Head of caudate nucleus (tissue), 42 donors: ENCODE results near the gene LDB2.

ENCODE experiments used
- DNase-seq, 42 donors: peaks; one replicate each; pipeline versions ENCODE4 v3.0.0 to v3.0.0-alpha.2; 2020 to 2021; ENCODE audit warnings: mixed read lengths in 7 of 42
- intact Hi-C: fragments of 100-400 bp; cut with DNase I; formaldehyde crosslinking; loops from one replicate; pipeline ENCODE4 v1.15.0; 2022

The LDB2 gene

DNA sequence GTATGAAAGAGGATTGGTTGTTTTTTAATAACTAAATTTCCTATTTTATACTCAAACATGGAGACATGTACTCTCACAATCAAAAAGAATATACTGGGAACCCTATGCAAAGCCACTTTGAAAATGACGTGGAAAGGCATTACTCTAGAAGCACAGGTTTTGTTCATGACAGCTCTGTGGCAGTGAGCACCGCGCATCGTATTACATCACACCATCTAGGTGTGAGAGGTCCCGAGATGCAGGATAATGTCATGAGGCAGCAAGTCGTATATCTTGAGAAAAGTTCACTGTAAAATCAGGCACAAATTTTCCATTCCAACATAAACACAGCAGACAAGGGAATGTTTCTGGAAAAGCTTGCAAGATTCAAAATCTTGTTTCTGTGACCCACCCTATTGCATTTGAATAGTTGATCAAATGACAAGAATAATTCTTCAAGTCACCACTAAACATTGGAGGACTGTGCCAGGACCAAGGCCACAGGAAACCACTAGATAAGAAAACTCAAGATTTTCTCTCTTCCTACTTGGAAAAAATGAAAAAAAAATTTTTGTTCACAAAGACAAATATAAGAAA is 127.6 kb downstream of the LDB2 start:
- no peak for DNase-seq
- intact Hi-C loops: no loop called here

- intact Hi-C loops: no loop called here
- DNase-seq: peak in 19 of 42 donors; percentile 22 to 65 (median 44)
Measured at GRCh38 chr4:16767861-16768260, 130.6 kb downstream of the LDB2 start.

GRCh38 chr4:16767251-16767650 is 131.2 kb downstream of the LDB2 start:
- peak in 1 of 42 donors; percentile 21 for DNase-seq
- intact Hi-C loops: no loop called here

DNA sequence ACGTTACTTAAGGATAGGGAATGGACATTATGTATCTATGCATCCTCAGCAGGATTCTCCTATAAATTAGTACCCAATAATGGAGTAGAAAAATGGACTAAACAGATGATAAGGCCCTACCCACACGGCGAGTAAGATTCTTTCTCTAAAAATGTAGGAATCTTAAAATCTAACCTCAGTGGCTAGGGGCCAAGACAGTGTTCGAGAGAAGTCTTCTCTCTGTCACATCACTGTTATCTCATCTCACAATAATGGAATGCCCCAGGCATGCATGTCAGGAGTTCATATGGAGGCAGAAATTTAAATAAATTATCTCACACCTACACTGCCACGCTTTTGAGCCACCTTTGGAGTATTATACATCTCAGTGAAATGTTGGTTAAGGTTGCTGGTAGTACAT is 132.9 kb downstream of the LDB2 start:
- intact Hi-C loops: no loop called here
- peak in 2 of 42 donors; percentile 15 to 24 for DNase-seq

DNA sequence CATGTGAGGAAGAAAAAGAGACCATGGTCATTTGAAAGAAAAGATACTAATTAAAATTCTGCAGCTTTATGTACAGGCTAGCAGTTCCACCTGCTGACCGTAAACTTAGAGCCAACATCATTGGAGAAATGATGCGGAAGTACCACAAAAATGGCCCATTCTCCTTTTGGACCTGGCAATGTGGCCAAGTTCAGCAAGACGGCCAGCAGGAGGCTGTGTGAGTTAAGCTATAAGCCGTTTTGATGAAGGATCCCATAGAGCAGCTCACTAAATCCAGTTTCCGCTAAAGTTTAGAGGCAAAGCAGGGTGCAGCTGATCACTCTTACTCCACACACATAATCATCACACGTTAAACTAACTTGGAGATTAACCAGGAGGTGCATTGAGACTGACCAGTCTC is 133.8 kb downstream of the LDB2 start:
- DNase-seq: peak in 11 of 42 donors; percentile 22 to 65 (median 34)
- intact Hi-C loops: no loop called here

- intact Hi-C loops: no loop called here
- DNase-seq: no peak
Measured at GRCh38 chr4:16760617-16761363, 137.7 kb downstream of the LDB2 start.

- DNase-seq: no peak
- intact Hi-C loops: no loop called here
Measured at GRCh38 chr4:16759931-16760582, 138.4 kb downstream of the LDB2 start.

- DNase-seq: no peak
- intact Hi-C loops: no loop called here
Measured at GRCh38 chr4:16758816-16759215, 139.6 kb downstream of the LDB2 start.

GRCh38 chr4:16758255-16758654 is 140.2 kb downstream of the LDB2 start:
- intact Hi-C loops: no loop called here
- no peak for DNase-seq

GRCh38 chr4:16757080-16757521 is 141.3 kb downstream of the LDB2 start:
- intact Hi-C loops: no loop called here
- peak; percentile 15 to 87 (median 59) for DNase-seq

DNA sequence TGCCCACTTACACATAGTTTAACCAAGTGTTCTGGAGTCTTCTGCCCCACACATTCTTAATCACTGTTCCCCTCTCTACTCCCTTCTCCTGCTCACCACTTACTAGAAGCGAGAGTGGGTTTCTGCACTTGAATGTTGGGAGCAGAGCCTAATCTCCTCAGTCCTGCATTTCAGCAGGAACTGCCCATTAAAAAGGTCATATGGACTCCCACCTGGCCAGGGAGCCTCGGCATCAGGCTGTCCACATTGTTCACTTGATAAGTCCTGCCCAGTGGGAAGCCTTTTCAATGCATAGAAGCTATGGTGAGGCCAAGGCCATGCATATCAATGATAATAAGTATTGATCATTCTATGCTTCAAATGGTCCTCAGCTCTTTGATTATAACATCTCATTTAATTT is 144.3 kb downstream of the LDB2 start:
- no peak for DNase-seq
- intact Hi-C loops: no loop called here

DNA sequence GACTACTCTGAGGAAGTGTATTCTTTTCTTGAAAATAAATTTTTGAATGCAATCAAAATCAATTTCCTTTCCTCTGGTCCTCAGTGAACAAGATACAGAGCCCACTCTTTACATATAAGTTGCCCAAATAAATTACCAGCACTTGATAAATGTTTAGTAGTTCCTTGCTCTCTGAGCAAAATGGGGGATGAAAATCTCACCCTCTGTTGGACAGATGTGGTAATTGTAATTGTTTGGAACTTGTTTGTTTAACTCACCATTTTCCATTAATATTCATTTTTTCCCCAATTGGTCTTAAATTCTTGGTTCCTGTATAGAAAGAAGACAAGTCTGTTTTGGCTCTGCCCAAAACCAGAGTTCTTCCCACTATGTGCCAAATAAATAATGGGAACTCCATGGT is 146.3 kb downstream of the LDB2 start:
- no peak for DNase-seq
- intact Hi-C loops: no loop called here

GRCh38 chr4:16750882-16751642 is 147.4 kb downstream of the LDB2 start:
- intact Hi-C loops: no loop called here
- DNase-seq: no peak

DNA sequence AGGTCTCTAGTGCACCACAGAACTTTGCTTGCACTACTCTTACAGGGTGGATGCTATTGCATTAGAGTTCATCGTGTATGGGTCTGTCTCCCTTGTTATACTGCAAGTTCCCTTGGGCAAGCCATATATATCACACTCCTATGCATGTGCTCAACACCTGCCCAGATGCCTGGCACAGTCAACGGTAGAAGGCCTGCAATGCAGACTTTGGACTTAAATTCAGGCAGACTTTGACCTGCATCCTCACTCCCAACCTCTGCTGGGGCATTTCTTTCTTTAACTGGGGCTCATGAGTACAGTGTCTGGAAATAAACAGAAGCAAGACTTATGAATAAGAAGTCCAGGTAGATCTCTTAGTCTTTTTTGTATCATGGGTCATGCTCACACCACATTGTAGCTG is 148.2 kb downstream of the LDB2 start:
- intact Hi-C loops: no loop called here
- DNase-seq: no peak

GRCh38 chr4:16745887-16746286 is 152.6 kb downstream of the LDB2 start:
- intact Hi-C loops: no loop called here
- DNase-seq: no peak

GRCh38 chr4:16745009-16745635 is 153.3 kb downstream of the LDB2 start:
- DNase-seq: peak in 2 of 42 donors; percentile 20 to 46
- intact Hi-C loops: no loop called here

DNA sequence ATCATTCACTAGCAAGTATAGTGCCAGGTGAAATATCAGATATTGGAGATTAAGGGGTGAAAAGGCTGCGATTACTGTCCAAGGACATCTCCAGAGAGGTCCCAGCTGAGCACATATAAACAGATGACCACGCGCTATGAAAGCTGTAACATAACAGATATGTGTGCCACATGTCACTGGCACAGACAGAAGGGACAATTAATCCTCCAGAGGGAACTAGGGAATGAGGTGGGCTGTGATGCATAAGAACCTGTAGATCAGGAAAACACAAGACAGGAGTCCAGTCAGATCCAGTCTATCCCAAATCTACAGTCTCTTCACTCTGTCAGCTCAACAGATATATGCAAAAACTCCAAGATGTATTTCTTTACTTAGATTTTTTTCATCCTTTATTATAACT is 157.2 kb downstream of the LDB2 start:
- intact Hi-C loops: no loop called here
- DNase-seq: no peak

DNA sequence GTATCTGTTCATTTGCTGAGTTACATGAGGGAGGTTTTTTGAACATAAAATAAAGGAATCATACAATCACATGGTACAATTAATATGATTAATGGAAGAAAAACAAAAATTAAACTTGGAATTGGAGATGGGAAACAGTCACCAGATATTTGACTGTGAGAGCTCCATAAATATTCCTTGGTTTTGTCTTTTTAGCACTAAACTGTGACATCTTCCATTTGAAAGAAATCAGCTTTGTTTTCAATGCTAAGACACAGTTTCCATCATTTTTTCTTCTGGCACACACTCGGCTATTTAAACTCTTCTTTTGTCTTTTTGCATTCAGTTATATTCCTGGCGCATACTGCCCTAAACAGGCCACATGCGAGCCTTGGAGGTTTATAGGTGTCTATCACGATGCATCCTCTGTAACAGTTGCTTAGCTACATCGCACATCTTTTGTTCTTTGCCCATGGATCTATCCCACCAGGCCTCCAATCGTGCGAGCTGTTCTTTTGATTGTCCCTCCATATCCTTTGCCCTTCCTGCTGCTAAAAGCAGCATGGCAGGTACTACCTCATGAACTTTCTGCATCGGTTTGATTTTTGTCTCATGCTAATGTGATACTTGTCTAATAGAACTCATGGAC is 158.3 kb downstream of the LDB2 start:
- intact Hi-C loops: no loop called here
- DNase-seq: no peak

- intact Hi-C loops: no loop called here
- DNase-seq: no peak
Measured at GRCh38 chr4:16738558-16738957, 159.9 kb downstream of the LDB2 start.
